Measurements from ENCODE around the gene CMC4.
A peak's percentile ranks its signal among the peaks of the same experiment; 100 is the strongest.

CMC4 gene

DNA sequence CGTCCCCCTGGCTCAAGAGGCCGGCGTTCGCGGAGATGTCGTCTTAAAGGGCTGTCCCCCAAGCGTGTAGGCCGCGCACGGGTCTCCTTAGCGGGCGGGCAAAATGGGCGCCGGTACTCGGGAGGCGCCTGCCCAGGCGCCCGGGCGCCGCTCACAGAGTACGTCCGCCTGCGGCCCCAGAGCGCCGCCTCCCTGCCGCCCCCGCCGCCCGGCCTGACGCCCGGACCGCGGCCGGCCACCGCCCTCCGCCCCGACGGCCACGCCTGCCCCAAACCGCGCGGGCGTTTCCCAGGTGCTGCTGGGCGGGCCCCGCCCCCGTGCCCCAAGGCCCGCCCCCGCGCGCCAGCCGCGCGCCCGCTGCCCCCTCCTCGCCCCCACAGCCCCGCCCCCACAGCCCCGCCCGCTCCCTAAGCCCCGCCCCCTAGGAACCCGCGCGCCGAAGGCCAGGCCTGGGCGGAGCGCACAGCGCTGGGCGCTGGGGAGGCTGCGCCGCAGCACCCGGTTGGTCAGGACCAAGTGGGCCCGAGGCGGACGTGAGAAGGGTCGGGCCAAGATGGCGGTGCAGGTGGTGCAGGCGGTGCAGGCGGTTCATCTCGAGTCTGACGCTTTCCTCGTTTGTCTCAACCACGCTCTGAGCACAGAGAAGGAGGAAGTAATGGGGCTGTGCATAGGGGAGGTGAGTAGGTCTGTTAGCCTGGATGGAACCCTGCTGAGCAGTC lies at the start of gene CMC4, which contains the start of the genes BRCC3 and MTCP1:
Gene CMC4, minus strand, starts transcription at position 162 of the 719 bp plus-strand sequence. CDS start 7,113 bp downstream, outside the sequence.
Gene BRCC3, plus strand, starts transcription at position 534 of the 719 bp plus-strand sequence. Its CDS starts 20 bp downstream, at position 554.
Gene MTCP1, minus strand, starts transcription at position 162 of the 719 bp plus-strand sequence. CDS start 5,126 bp downstream, outside the sequence.
- DNase-seq (ENCODE audit: low read depth, low spot score): peak; percentile 28

DNA sequence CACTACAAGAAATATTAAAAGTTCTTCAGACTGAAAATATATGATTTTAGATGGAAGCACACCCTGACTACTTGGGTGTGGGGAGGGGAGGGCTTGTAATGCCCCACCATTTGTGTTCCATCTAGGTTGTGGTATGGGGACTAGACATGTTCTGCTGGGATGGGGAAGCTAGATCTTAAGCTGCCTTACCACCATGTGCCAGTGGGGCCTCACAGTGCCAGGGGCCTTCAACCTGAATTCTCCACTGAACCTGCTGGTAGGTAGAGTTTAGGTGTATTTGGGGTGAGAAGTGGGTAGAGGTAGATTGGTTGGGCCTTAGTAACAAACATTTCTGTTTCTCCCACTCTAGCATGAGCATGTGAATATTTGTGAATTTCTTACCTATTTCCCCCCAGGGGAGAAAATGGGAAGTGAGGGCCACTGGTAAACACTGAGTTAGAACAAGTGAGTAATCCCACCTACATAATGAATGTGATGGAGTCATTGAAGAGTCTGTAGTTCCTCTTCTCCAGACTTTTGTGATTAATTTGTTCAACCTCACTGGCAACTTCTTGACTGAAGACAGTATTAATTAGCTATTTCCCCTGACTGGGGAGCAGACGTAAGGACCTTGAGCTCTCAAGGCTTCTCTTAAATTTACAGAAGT lies 44.4 kb upstream of the CMC4 start:
- DNase-seq (ENCODE audit: low read depth, low spot score): no peak

GRCh38 chrX:155113097-155113496 lies 42.2 kb upstream of the CMC4 start:
- DNase-seq (ENCODE audit: low read depth, low spot score): no peak

- no peak for DNase-seq (ENCODE audit: low read depth, low spot score)
These were observed 41.2 kb upstream of the CMC4 start for GRCh38 chrX:155112171-155112570.

DNA sequence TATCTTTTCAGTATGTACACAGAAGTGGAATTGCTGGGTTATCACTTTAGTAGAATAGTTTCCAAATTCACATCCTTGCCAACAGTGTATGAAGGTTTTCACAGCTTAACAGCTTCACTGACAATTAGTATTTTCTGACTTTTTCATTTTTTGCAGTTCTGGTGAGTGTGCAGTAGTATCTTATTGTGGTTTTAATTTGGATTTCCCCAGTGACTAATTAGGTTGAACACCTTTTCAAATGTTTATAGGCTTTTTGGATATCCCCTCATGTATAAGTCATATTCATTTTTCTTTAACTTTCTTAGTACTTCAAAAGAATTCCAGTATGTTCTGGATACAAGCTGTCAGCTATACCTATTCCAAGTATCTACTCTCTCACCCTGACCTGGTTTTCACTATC lies 37.5 kb upstream of the CMC4 start:
- DNase-seq (ENCODE audit: low read depth, low spot score): no peak

DNA sequence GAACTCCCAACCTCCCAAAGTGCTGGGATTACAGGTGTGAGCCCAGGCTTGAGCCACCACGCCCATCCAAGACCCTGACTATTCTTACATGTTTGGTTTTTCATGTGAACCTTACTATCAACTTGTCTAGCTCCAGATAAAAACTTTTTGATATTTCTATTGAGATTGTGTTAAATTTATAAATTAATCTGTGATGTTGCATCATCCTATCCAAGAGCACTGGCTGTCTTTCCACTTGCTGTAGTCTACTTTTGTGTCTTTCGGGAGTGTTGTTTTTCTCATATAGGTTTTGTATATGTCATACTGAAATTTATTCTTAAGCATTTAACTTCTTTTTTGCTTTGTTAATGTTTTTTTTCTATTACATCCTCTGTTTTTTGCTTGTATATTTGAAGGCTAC lies 35.0 kb upstream of the CMC4 start:
- DNase-seq (ENCODE audit: low read depth, low spot score): no peak

DNA sequence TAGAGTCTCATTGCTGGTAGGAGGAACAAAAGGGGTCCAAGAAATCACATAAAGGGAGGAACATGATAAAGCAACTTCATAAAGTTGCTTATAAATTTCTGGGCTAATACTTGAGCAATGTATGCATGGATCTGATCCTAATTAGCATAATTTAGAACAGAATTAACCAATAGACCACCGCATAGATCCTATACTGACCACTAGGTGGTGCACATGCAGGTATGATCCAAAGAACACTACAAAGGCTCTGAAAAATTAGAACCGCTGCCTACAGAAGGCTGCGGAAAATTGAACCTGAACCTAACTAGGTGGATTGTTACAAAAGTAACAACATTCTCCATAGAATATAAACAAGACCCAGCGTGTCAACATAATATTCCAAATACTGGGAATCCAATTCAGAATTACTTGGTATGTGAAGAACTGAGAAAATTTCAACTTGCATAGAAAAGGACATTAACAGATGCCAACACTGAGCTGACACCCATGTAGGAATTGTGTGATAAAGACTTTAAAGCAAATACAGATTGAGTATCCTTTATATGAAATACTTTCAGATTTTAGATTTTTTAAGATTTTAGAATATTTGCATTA lies 23.6 kb upstream of the CMC4 start:
- DNase-seq (ENCODE audit: low read depth, low spot score): no peak

DNA sequence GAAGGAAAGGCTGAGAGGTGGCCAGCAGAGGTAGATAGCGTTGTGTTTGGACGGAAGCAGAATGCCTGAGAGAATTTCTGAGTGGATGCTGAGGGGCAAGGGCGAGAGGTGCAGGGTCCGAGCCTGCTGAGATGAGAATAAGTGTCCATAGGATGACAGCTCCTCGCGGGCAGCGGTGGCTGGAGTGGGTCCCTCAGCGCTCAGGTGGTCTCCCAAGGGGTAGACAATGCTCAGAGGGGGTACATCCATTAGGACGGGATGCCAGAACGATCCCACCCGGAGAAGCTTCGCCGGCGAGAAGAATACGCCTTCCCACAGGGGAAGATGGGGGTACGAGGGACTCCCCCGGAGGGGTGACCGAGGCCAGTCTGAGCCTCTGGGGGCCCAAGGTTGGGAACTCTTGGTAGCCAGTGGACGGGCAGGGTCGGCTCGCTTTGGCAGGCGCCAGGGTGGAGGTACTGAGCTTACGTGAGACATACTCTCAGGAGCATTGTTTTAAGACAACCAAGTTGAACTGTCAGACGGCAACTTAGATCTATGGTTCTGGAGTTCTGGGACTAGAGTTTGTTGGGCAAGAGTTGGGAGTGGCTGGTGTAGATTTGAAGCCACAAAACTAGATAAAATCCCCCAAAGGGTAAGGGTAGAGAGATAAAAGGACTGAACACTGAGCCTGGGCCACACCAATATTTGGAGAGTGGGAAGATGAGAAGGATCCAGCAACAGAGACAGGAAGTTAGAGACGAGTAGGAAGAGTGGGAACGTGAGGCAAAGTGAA lies 16.2 kb upstream of the CMC4 start:
- DNase-seq (ENCODE audit: low read depth, low spot score): no peak

- peak; percentile 5 for DNase-seq (ENCODE audit: low read depth, low spot score)
These were observed 15.4 kb upstream of the CMC4 start for GRCh38 chrX:155086202-155086840.

- no peak for DNase-seq (ENCODE audit: low read depth, low spot score)
These were observed 851 bp upstream of the CMC4 start for GRCh38 chrX:155071694-155072280.

GRCh38 chrX:155070663-155070974 lies 317 bp downstream of the CMC4 start:
- DNase-seq (ENCODE audit: low read depth, low spot score): no peak

- no peak for DNase-seq (ENCODE audit: low read depth, low spot score)
These were observed 898 bp downstream of the CMC4 start for GRCh38 chrX:155070038-155070437.

- no peak for DNase-seq (ENCODE audit: low read depth, low spot score)
These were observed 1.5 kb downstream of the CMC4 start for GRCh38 chrX:155069414-155069813.

GRCh38 chrX:155068165-155068564 lies 2.8 kb downstream of the CMC4 start:
- DNase-seq (ENCODE audit: low read depth, low spot score): no peak

- DNase-seq (ENCODE audit: low read depth, low spot score): no peak
These were observed 5.8 kb downstream of the CMC4 start for GRCh38 chrX:155065035-155065734.

GRCh38 chrX:155061760-155062159 lies 9.2 kb downstream of the CMC4 start:
- no peak for DNase-seq (ENCODE audit: low read depth, low spot score)

DNA sequence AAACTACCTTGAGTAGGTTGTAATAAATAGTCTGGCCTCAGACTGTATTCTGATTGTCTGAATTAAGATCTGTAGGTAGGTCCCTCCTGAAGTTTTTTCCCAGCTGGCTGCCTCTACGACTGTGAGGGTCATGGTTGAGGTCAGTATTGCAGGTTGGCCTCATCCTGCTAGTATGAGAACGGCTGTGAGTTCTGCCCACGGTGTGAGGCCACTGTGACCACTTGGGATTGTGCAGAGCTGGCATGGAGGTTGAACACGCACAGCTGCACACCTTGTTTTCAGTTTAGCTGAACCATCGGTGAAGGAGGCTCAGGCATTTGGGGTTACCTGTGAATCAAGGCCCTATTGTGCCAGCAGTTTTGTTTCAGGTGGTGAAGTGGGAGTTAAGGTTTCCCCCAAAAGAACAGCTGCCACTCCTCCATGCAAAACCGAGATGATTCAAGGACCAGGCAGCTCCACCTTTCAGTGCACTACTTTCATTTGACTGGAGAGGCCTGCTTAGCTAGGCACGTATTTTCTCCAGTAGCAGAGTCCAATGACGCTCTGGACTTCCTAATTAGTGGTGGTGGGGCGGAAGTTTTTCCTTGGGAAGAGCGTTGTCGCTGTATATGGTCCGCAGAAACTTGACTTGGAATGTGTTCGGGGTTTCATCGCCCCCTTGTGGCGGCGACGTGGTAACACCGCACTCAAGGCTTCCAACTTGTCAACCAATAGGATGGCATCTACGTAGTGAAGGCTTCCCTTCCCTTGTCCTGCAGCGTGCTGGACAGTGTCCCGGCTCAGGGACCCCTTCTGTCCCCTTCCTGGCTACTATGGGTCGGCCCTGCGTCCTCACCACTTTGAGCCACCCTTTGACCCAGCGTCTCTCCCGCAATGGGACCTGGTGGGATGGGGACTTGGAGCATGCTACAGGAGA lies 13.8 kb downstream of the CMC4 start:
- no peak for DNase-seq (ENCODE audit: low read depth, low spot score)

- DNase-seq (ENCODE audit: low read depth, low spot score): no peak
These were observed 14.5 kb downstream of the CMC4 start for GRCh38 chrX:155056471-155056870.

DNA sequence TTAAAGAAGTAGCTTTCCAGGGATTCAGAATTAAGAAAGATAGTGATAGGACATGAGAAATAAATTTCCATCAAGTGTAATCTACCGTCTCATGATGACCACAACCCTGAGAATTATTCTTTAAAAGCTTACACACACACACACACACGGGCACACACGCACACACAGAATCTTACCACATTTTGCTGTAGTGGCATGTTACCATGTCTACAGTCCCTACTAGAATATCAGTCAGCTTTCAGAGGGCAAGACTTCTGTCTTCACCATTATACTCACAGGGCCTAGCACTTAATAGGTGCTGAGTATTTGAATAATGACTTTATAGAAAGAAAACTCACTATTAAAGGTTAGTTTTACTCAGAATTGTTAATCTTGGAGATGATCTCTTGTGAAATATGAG lies 15.4 kb downstream of the CMC4 start:
- no peak for DNase-seq (ENCODE audit: low read depth, low spot score)

DNA sequence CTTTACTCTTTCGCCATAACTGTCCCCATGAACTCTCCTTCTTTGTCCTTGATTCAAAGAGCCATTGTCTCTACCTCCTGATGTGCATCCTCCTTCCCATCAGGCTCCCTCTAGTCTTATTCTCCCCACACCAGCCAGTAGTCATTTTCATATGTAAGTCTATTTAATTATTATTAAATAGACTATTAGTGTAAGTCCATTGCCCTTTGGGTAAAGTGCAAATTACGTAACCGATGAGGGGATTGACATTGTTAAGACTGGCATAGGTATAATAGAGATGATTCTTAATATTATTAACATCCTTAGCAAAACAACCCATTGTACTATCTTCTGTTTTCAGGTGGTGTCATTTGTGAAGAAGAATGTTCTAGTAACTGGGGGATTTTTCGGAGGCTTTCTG lies 16.7 kb downstream of the CMC4 start:
- DNase-seq (ENCODE audit: low read depth, low spot score): no peak

All from activated naive CD8-positive, alpha-beta T cell treated with anti-CD3 and anti-CD28 coated beads, Interleukin-2, amount 50 U/mL, for 16 hours (primary cell).